Loucy (cell line): ENCODE data around the gene KLC1.

Source experiments
- H2AFZ ChIP-seq: fragments of 200-600 bp; sonication (generic); 2 replicates; pipeline ENCODE4 v1.6.0; 2016; ENCODE audit warnings: antibody characterized with exemption, mild to moderate bottlenecking, low read length, moderate library complexity
- H3F3A ChIP-seq: fragments of 200-600 bp; 2 replicates; pipeline ENCODE4 v1.6.0; 2016; ENCODE audit warnings: antibody characterized with exemption, low read depth, mild to moderate bottlenecking
- H3K27me3 ChIP-seq: fragments of 200-600 bp; sonication (generic); 2 replicates; pipeline ENCODE4 v1.6.1; 2014; ENCODE audit warnings: low read length, mild to moderate bottlenecking; ENCODE audit not compliant: insufficient read depth, poor library complexity, severe bottlenecking
- H3K36me3 ChIP-seq: fragments of 200-600 bp; sonication (generic); 2 replicates; pipeline ENCODE4 v1.6.1; 2016; ENCODE audit warnings: low read length; ENCODE audit not compliant: insufficient read depth
- H3K4me1 ChIP-seq: fragments of 200-600 bp; sonication (generic); 2 replicates; pipeline ENCODE4 v1.5.1; 2014; ENCODE audit warnings: low read length, mild to moderate bottlenecking; ENCODE audit not compliant: insufficient read depth, poor library complexity, severe bottlenecking
- H3K4me2 ChIP-seq: fragments of 200-600 bp; sonication (generic); 2 replicates; pipeline ENCODE4 v1.6.0; 2014; ENCODE audit warnings: antibody characterized with exemption, low read length, low read depth, mild to moderate bottlenecking; ENCODE audit not compliant: poor library complexity, severe bottlenecking
- H3K4me3 ChIP-seq: fragments of 200-600 bp; sonication (generic); 2 replicates; pipeline ENCODE4 v1.5.1; 2014; ENCODE audit warnings: low read length, mild to moderate bottlenecking, mixed read lengths; ENCODE audit not compliant: poor library complexity, severe bottlenecking
- H3K79me2 ChIP-seq: fragments of 200-600 bp; sonication (generic); 2 replicates; pipeline ENCODE4 v1.6.1; 2014; ENCODE audit warnings: low read length; ENCODE audit not compliant: insufficient read depth
- H3K9ac ChIP-seq: fragments of 200-600 bp; sonication (generic); 2 replicates; pipeline ENCODE4 v1.6.0; 2014; ENCODE audit warnings: mild to moderate bottlenecking, low read depth, low read length, moderate library complexity; ENCODE audit not compliant: poor library complexity, severe bottlenecking
- H3K9me2 ChIP-seq: fragments of 200-600 bp; sonication (generic); replicated peaks from 2 replicates; pipeline ENCODE4 v1.6.1; 2016; ENCODE audit warnings: low read depth, low read length, mixed read lengths
- H3K9me3 ChIP-seq: fragments of 200-600 bp; sonication (generic); 2 replicates; pipeline ENCODE4 v1.6.1; 2014; ENCODE audit warnings: mild to moderate bottlenecking, antibody characterized with exemption, low read length, low read depth; ENCODE audit not compliant: insufficient read depth
- H4K20me1 ChIP-seq: fragments of 200-600 bp; sonication (generic); 2 replicates; pipeline ENCODE4 v1.6.0; 2014; ENCODE audit warnings: antibody characterized with exemption, low read length, mild to moderate bottlenecking; ENCODE audit not compliant: insufficient read depth, poor library complexity, severe bottlenecking
- CTCF ChIP-seq: fragments of 200-600 bp; sonication (generic); conservative IDR thresholded peaks from 2 replicates; pipeline ENCODE4 v1.5.1; 2014; ENCODE audit warnings: mild to moderate bottlenecking, antibody characterized with exemption, low read length
- EZH2phosphoT487 ChIP-seq: fragments of 200-600 bp; IDR thresholded peaks from 2 replicates; pipeline ENCODE4 v1.6.1; 2018; ENCODE audit warnings: antibody characterized with exemption, mild to moderate bottlenecking, moderate library complexity, borderline replicate concordance

Gene KLC1

GRCh38 chr14:103731916-103732867 lies 103.2 kb downstream of the KLC1 start:
- no peaks in the 10 kb centered on the region for H3K27me3 ChIP-seq
- peaks cover 15% of the 10 kb centered on the region; the same call in 1 of the 2 replicates for H3K36me3 ChIP-seq
- no peak overlapping the region for H3K4me3 ChIP-seq
- no peak for TF ChIP-seq CTCF
- TF ChIP-seq EZH2phosphoT487 = no peak
- H3K9me2 ChIP-seq = no peaks in the 10 kb centered on the region
- no peak overlapping the region for H3K9ac ChIP-seq
- H3K79me2 ChIP-seq = no peaks in the 10 kb centered on the region
- H4K20me1 ChIP-seq = no peaks in the 10 kb centered on the region
- H2AFZ ChIP-seq = no peak overlapping the region
- no peaks in the 10 kb centered on the region for H3K9me3 ChIP-seq
- H3K4me2 ChIP-seq = no peak overlapping the region
- H3F3A ChIP-seq = no peaks in the 10 kb centered on the region
- H3K4me1 ChIP-seq = no peaks in the 10 kb centered on the region

- Histone ChIP-seq H3K79me2 (no peaks in the 10 kb centered on the region), H3F3A (no peaks in the 10 kb centered on the region), H4K20me1 (no peaks in the 10 kb centered on the region), H3K27me3 (no peaks in the 10 kb centered on the region), H3K9me2 (no peaks in the 10 kb centered on the region), H3K4me2 (no peak overlapping the region), H3K4me1 (no peaks in the 10 kb centered on the region), H2AFZ (no peak overlapping the region), H3K4me3 (no peak overlapping the region), H3K9me3 (no peaks in the 10 kb centered on the region), H3K36me3 (peaks cover 15% of the 10 kb centered on the region; the same call in 1 of the 2 replicates), H3K9ac (no peak overlapping the region)
- TF ChIP-seq EZH2phosphoT487 (no peak), CTCF (no peak)
Measured at GRCh38 chr14:103732868-103733620, 104.0 kb downstream of the KLC1 start.

GRCh38 chr14:103733651-103734050 lies 104.6 kb downstream of the KLC1 start:
- H3K27me3 ChIP-seq = no peaks in the 10 kb centered on the region
- no peak overlapping the region for H3K4me3 ChIP-seq
- no peaks in the 10 kb centered on the region for H3K9me3 ChIP-seq
- no peaks in the 10 kb centered on the region for H3K79me2 ChIP-seq
- no peak for TF ChIP-seq EZH2phosphoT487
- TF ChIP-seq CTCF = no peak
- peaks cover 15% of the 10 kb centered on the region; the same call in 1 of the 2 replicates for H3K36me3 ChIP-seq
- H3F3A ChIP-seq = no peaks in the 10 kb centered on the region
- no peak overlapping the region for H3K4me2 ChIP-seq
- H3K9ac ChIP-seq = no peak overlapping the region
- H4K20me1 ChIP-seq = no peaks in the 10 kb centered on the region
- H3K9me2 ChIP-seq = no peaks in the 10 kb centered on the region
- no peaks in the 10 kb centered on the region for H3K4me1 ChIP-seq
- H2AFZ ChIP-seq = no peak overlapping the region
